Activated CD4-positive, alpha-beta T cell treated with anti-CD3 and anti-CD28 coated beads, Interleukin-2, amount 50 U/mL, for 24 hours (primary cell): ENCODE measurements around the gene GFRA3.
"Not testable (repeated sequence)": the region's sequence is repeated elsewhere in the genome, so short reads cannot be mapped to it uniquely, and the experiment has no call there.

ENCODE experiments used
- DNase-seq, 2 donors: peaks; one replicate each; pipeline ENCODE4 v3.0.0-alpha.2; 2020; ENCODE audit warnings: low read depth in 1 of 2, low spot score in 1 of 2

Gene GFRA3, protein sequence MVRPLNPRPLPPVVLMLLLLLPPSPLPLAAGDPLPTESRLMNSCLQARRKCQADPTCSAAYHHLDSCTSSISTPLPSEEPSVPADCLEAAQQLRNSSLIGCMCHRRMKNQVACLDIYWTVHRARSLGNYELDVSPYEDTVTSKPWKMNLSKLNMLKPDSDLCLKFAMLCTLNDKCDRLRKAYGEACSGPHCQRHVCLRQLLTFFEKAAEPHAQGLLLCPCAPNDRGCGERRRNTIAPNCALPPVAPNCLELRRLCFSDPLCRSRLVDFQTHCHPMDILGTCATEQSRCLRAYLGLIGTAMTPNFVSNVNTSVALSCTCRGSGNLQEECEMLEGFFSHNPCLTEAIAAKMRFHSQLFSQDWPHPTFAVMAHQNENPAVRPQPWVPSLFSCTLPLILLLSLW

DNA sequence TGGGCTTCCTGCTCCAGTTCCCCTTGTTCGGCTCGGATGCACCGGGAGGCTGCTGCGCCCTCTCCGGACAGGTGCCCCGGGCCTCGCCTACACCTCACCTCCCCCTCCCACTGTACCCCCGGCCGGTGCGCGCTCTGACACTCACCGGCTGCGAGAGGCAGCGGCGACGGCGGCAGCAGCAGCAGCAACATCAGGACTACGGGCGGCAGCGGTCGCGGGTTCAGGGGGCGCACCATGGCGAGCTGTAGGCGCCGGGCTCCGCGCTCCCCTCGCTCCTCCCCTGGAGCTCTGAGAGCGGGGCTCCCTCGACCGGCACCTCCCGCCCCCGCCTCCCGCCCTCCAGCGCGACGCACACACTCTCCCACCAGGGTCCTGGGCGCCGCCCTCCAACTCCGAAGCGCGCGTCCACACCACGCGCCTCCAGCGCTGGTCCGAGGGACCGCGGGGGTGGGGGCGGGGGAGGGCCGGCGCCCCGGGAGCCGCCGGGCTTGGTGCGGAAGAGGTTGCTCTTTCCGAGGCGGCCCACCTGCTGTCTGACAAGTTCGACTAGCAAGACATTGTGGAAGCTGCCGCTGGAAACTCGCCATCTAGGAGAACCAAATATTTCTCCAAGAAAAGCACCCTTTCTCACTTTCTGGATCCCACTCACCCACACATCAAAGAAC, at the start of gene GFRA3:
Gene GFRA3 (minus strand): TSS at position 433 of the 665 bp plus-strand sequence. CDS start 197 bp downstream, at position 236.
- no peak for DNase-seq

DNA sequence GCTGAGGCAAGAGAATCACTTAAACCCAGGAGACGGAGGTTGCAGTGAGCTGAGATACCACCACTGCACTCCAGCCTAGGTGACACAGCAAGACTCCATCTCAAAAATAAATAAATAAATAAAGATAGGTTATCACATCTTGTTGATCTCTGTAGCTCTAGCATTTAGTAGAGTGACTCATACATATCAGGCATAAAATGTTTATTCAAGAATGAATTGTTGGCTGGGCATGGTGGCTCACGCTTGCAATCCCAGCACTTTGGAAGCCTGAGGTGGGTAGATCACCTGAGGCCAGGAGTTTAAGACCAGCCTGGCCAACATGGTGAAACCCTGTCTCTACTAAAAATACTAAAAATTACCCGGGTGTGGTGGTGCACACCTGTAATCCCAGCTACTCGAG, 43.8 kb upstream of the GFRA3 start:
- not testable (repeated sequence) for DNase-seq

DNA sequence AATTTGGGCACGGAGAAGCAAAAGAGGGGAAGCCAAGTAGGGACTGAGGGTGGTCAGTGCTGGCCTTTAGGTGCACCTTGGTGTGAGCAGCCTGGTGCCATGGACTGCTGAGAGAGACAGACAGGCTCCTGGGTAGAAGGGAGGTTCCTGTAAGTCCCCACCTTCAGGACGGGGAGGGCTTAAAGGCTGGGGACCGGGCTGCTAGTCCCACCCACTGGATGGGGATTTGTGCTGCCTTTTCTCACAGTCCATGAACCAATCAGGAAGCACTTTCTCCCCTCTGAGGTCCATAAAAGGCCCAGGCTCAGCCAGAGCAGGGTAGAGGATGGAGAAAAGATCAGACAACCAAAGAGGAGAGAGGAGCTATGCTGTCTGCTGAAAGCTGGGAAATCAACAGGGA, 41.9 kb upstream of the GFRA3 start:
- no peak for DNase-seq

DNA sequence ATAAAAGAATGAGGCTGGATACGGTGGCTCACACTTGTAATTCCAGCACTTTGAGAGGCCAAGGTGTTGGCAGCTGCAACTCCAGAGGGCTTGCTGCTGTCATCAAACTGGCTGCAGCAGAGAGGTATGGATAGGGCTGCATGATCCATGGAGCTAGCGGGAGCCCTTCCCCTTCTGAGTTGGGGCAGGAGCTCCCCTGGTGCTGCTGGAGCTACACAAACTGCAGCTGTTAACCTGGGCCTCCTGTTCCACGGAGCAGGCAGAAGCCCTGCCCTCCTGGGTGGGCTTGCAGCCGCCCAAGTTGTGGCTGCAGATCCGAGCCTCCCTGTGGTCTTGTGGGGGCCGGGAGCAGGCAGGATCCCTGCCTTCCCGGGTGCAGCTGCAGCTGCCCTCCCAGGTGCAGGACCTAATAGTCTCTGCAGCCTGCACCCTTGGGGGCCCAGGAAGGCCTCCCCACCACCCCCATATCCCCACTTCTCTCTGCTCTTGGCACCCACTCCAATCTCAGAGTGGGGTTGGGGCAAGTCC, 41.4 kb upstream of the GFRA3 start:
- no peak for DNase-seq

DNA sequence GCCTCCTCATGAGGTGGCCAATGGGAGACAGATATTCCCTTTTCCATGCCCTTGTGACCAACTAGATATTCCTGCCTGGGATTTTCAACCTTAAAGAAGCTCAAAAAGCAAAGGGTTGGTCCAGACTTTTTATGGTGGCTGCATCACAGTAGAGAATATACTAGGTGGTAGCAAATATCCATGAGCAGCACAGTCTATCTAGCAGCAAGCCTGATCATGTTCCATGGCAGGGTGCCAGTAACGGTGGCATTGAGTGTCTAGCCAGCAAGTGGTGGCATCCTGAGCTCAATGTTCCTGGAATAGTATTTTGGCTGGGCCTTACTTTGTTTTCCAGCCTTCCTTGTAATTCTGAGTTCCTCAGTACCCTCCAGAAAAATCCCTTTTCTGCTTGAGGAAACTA, 31.4 kb upstream of the GFRA3 start:
- no peak for DNase-seq

DNA sequence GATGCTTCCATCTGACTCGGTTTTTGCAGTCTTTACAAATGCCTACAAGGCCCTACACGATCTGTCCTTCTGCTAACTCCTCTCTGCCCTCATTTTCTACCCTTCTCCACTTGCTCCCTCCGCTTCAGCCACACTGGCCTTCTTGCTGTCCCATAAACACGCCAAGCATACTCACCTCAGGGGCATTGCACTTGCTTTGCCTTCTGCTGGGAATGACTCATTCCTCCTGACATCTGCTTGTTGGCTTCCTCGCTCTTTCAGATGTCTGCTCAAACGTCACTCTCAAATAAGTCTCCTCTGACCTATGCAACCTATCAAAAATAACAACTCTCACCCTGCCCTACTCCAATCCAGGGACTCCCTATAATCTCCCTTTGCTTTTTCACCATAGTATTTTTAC, 29.0 kb upstream of the GFRA3 start:
- no peak for DNase-seq

DNA sequence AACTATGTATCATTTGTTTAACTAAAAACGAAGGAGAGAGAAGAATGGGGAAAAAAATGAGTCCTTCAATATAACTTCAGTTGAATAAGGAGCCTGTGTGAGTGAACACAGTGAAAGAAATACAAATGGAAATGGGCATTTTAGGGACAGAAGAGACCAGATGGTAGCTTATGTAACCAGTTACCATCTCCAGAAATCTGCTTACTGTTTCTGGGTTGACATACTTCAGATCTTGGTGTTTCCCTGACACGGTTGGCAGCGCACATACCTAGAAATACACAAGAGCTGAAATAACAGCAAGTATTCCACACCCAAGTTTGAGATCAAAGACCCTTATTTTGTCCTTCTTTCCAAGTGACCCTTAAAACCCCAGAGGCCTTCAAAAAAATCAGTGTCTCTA, 14.9 kb upstream of the GFRA3 start:
- no peak for DNase-seq

DNA sequence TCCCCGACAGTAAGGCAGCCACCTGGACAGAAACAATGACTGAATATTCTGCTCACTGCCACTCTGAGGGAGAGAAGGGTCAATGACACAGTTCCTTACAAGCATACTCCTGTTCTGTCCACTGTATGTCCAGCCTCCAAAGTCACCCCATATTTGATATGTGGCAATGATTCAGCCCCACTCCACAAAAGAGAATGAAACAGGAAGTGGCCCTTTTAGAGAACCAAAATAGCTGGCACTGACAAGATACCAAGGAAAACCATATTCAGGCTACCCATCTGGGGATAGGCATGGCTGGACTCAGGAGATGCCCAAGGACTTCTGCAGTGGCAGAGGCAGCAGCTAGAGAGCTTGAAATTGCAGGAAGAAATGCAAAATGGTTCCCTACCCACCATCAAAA, 12.8 kb upstream of the GFRA3 start:
- no peak for DNase-seq

DNA sequence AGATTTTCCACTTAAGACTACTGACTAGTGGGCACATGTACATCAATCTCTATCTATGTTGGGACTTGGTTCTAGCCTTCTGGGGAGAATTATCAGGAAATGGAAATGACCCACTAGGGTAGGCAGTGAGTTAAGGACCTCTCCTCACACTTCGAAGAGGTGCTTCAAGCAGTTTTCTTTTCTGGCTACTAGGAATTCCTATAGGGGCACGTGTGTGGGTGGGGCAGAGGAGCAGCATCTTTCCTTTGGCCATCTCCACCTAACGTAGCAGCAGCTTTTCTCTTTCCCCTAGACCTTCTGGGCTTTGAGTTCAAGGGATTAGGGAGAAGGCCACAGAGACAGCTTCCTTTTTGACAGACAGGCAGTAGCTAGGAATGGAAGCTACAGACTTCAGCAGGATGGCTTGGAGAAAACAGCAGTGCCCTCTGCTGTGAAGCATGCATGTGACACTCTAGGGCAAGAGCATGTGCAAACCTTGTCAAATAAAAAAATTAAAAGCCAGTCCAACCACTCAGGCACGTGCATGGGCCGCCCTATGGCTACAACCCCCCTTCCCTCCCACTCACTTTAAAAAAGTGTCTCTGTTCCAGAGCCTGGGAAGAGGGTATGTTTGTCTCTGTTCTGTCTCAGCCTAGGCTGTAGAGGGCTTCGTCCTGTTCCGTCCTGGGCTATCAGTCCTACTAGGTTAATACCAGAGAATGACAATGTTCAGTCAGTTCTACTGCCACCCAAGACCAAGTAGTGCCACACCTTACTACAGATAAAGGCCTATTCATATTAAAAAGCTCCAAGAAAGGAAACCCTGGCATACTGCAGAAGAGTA, 8.7 kb upstream of the GFRA3 start:
- no peak for DNase-seq

DNA sequence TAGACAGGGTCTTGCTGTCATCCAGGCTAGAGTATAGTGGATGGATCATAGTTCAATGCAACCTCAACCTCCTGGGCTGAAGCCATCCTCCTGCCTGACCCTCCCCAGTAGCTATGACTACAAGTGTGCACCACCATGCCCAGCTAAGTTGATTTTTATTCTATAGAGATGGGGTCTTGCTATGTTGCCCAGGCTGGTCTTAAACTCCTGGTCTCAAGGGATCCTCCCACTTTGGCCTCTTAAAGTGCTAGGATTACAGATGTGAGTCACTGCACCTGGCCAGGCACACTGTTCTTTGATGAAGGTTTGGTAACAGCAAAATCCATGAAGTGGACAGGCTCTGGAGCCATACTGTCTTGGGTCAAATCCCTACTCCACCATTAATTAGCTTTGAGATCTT, 6.5 kb upstream of the GFRA3 start:
- DNase-seq, result no peak

DNA sequence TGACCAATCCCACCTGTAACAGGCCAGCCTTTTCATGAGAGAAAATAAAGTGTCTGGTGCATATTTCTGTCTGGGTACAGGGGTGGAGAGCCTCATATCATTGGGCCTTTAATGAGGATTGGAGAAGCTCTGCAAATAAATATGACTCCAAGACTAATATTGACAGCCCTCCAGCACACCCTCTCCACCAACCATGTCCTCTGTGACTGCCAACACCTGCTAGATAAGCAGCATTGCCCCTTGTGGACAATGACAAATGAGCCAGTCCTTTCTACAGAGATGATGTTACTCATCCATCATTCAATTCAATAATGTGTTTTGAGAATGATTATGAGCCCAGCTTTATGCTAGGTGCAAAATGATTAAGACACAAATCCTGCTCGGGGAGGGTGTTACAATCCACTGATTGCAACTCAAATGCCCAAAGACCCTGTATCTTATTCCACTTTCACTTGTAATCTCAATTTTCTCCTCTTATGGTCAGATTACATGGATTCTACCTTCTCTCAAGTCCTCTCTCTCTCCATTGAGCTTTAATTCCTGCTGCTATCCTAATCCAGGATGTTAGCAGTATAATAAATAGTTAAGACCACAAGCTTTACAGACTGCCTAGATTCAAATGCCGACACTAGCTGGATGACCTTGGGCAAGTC, 2.1 kb upstream of the GFRA3 start:
- no peak for DNase-seq

DNA sequence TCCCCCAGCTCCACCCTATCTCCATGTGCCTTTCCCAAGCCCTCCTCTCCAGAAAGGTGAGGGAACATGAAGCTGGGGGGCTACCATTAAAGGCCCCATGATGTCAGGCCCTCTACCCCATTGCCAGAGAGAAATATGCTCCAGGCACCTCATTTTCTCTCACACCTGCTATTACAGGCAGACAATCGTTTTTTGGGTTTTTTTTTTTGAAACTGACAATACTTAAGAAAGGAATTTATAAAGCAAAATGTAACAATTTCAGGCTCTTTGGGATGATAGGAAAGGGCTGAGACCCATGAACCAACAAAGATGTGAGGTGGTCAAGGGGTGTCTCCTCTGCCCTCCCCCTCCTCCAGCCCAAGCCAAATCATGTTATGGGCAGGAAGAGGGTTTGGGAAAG, 1.5 kb upstream of the GFRA3 start:
- DNase-seq, result no peak

DNA sequence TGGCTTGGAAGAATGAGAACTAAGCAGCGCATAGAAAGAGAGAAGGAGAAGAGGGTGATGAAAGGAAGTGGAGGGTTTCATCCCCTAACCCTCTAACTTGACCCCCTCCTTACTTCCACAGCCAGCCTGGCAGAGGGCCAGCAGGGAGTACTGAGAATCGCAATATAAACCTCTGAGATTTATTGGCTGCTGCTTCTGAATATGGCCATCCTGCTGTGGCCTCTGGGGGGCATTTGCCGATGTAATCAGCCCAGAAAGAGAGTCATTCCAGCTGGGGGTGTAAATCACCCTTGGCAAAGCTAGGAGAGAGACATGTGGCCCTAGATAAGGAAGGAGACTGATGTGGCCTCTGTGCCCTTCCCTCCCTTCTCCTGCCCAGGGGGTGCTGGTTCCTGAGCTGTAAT, 960 bp upstream of the GFRA3 start:
- no peak for DNase-seq

DNA sequence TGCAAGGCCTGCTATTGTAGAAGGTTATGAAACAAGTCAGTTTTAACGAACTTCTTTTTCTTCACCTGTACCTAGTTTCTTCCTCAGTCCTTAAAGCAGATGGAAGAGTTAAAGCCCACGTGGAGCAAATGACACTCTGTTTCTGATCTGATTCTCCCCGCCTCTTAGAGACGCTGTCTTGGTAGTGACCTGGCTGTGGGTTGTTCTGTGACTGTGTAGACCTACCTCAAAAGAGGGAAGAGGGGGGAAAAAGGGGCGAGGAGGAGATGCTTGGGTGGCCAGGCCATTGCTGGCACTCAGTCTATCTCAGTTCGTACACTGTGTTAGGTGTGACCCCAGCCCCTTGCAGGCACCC, 610 bp downstream of the GFRA3 start:
- no peak for DNase-seq

DNA sequence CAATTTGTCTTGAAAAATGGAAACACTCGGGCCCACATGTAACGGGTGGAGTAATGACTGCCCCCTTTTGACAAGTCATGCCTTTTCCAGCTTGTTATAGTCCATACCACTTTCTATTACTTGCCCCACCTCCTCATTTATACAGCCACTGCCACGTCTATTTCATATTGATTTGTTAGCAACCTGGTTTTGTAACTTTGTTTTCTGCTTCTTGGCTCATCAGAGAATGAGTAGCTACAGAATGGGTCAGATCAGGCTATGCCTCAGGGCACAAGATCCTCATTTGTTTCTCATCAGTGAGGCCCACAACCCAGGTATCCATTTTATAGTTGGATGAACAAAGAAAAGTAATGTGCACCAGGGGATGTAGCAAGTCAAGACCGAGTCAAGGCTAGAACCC, 1.7 kb downstream of the GFRA3 start:
- no peak for DNase-seq

DNA sequence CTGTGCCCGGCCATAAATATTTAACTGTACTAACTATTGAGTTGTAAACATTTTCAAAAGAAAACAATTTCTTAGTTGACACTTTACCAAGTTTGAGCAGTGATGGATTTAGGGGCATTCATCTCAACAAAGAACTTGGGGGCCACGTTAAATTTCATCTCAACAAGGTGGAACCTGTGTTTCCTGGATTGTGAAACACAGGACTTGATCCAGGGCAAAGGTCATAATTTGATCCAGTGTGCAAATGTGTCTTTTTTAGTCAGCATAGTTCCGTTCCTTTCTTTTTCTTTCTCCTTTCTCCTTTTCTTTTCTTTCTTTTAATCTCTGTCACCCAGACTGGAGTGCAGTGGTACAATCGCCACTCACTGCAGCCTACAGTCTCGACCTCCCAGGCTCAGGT, 3.1 kb downstream of the GFRA3 start:
- no peak for DNase-seq

DNA sequence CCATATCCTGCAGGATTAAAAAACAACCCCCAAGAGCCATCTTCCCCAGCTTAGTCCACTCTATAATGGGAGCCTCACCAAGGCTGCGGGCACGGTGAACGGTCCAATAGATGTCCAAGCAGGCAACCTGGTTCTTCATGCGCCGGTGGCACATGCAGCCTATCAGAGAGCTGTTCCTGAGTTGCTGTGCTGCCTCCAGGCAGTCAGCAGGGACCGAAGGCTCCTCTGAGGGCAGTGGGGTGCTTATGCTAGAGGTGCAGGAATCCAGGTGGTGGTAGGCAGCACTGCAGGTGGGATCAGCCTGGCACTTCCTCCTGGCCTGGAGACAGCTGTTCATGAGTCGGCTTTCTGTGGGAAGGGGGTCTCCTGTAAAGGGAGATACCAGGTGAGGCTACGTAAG, 10.2 kb downstream of the GFRA3 start:
- no peak for DNase-seq

DNA sequence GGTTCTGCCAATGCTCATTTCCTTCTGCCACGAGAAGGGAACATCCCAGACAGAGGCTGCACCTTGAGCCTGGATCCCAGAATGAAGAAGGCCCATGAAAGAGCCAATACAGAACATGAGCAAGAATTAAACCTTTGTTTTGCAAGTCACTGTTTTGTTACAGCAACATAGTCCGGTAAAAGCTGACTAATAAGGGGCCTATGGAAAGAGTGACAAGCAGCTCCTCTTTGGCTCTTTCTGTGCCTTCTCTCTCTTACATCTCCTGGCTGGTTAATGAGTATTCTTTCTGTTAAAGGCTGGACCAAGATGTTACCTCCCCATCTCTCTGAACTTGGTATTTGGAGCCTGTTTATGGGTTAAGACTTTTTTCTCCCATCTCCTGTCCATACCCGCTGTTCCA, 10.8 kb downstream of the GFRA3 start:
- DNase-seq, result no peak

DNA sequence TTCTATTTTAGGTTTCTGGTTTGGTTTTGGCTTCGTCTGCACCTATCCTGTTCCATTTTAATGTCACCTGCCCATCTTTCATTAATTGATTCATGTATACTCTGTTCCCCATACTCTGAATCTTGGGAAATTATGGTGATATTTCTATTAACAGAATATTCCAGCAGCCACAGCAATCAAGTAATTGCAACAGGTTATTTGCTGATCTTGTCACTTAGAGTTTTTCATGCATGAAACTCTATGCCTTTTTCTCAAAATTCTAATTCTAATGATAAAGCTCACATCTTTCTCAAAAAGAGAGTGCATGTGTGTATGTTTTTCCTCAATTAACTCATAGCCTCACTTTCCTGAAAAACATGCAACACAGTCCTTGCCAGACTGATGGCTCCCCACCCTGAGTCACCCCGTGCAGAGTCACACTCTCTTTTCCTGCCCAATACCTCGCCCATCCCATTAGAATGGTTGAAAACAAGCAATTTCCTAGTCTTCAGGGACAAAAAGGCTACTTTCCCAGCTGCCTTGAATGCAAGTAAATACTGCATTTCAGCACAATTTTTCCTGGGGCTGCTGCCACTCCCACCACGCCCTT, 15.6 kb downstream of the GFRA3 start:
- no peak for DNase-seq

DNA sequence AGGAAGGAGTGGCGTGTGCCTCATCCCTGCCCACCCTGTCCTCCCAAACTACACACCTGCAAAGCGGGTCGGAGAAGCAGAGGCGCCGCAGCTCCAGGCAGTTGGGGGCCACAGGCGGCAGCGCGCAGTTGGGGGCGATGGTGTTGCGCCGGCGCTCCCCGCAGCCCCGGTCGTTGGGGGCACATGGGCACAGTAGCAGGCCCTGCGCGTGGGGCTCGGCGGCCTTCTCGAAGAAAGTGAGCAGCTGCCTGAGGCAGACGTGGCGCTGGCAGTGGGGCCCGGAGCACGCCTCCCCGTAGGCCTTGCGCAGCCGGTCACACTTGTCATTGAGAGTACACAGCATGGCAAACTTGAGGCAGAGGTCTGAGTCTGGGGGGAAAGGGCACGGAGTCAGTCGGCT, 16.8 kb downstream of the GFRA3 start:
- DNase-seq, result no peak

DNA sequence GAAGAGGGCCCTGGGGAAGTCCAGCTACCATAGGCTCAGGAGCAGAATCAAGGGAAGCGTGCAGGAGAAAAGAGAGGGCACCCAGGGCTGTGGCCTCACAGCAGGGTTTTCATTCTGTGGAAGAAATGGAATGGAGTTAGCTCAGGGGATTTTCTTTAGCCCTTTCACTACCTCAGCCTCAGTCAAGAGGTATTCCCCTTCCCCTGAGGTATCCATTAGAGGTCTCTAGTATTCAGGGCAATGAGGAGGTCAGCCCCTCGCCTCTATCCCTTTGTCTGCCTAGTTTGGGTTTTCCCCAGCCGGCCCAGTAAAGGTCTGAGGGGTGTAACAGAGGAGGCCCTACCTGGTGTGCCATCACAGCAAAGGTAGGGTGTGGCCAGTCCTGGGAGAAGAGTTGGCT, 21.5 kb downstream of the GFRA3 start:
- DNase-seq, result no peak
